Hepatocyte (in vitro differentiated cells): ENCODE measurements around the gene EEF1AKMT1.

Experiments
- CTCF ChIP-seq: fragments of 200-600 bp; sonication (generic); IDR thresholded peaks from 2 replicates; pipeline ENCODE4 v1.5.1; 2016; ENCODE audit warnings: antibody characterized with exemption, mild to moderate bottlenecking; ENCODE audit not compliant: poor library complexity
- EZH2 ChIP-seq: fragments of 200-600 bp; sonication (generic); IDR thresholded peaks from 2 replicates; pipeline ENCODE4 v1.6.1; 2016; ENCODE audit warnings: antibody characterized with exemption, mild to moderate bottlenecking, borderline replicate concordance
- EZH2phosphoT487 ChIP-seq: fragments of 200-600 bp; sonication (generic); IDR thresholded peaks from one replicate; pipeline ENCODE4 v1.6.1; 2018; ENCODE audit warnings: antibody characterized with exemption, mild to moderate bottlenecking, low read depth, moderate library complexity; ENCODE audit not compliant: unreplicated experiment, severe bottlenecking

- TF ChIP-seq CTCF = no peak
- no peak for TF ChIP-seq EZH2
- no peak for TF ChIP-seq EZH2phosphoT487
Measured at GRCh38 chr13:20798027-20798426, 24.3 kb upstream of the EEF1AKMT1 start.
